Measurements from ENCODE around the gene SELENON.

Gene SELENON

GRCh38 chr1:25820247-25821111, 20.5 kb downstream of the SELENON start:
- Histone ChIP-seq H3K4me1 (ENCODE audit: control insufficient read depth, insufficient read depth, low read length) (peaks cover 20% of the 10 kb centered on the region), H3K9ac (ENCODE audit: low read length) (peak overlapping the region; percentile 89), H3K36me3 (ENCODE audit: control insufficient read depth, insufficient read depth, low read length) (no peaks in the 10 kb centered on the region), H3K27me3 (ENCODE audit: control insufficient read depth, insufficient read depth, low read length) (no peaks in the 10 kb centered on the region), H3K4me3 (ENCODE audit: low read length) (peak overlapping the region; percentile 97), H3K27ac (ENCODE audit: low read depth, low read length) (peak overlapping the region; percentile 89)

- Histone ChIP-seq H3K4me3 (ENCODE audit: low read length) (peak overlapping the region; percentile 97), H3K36me3 (ENCODE audit: control insufficient read depth, insufficient read depth, low read length) (peaks cover under 1% of the 10 kb centered on the region), H3K27me3 (ENCODE audit: control insufficient read depth, insufficient read depth, low read length) (no peaks in the 10 kb centered on the region), H3K27ac (ENCODE audit: low read depth, low read length) (no peak overlapping the region), H3K4me1 (ENCODE audit: control insufficient read depth, insufficient read depth, low read length) (peaks cover 20% of the 10 kb centered on the region), H3K9ac (ENCODE audit: low read length) (peak overlapping the region; percentile 89)
Observed at GRCh38 chr1:25821112-25821476, 21.1 kb downstream of the SELENON start.

GRCh38 chr1:25821630-25822091, 21.7 kb downstream of the SELENON start:
- Histone ChIP-seq H3K27me3 (ENCODE audit: control insufficient read depth, insufficient read depth, low read length) (no peaks in the 10 kb centered on the region), H3K36me3 (ENCODE audit: control insufficient read depth, insufficient read depth, low read length) (peaks cover 6% of the 10 kb centered on the region), H3K4me3 (ENCODE audit: low read length) (peak overlapping the region; percentile 5), H3K9ac (ENCODE audit: low read length) (no peak overlapping the region), H3K27ac (ENCODE audit: low read depth, low read length) (no peak overlapping the region), H3K4me1 (ENCODE audit: control insufficient read depth, insufficient read depth, low read length) (peaks cover 20% of the 10 kb centered on the region)

- Histone ChIP-seq H3K27ac (ENCODE audit: low read depth, low read length) (no peak overlapping the region), H3K9ac (ENCODE audit: low read length) (no peak overlapping the region)
Observed at GRCh38 chr1:25825605-25826004, 25.6 kb downstream of the SELENON start.

GRCh38 chr1:25826571-25826970, 26.6 kb downstream of the SELENON start:
- Histone ChIP-seq H3K9ac (ENCODE audit: low read length) (no peak overlapping the region), H3K4me1 (ENCODE audit: control insufficient read depth, insufficient read depth, low read length) (peaks cover 5% of the 10 kb centered on the region), H3K36me3 (ENCODE audit: control insufficient read depth, insufficient read depth, low read length) (peaks cover 33% of the 10 kb centered on the region)

More at GRCh38 chr1:25825605-25826004, 25.6 kb downstream of the SELENON start:
- H3K4me3 ChIP-seq (ENCODE audit: low read length), result no peak overlapping the region
- H3K4me1 ChIP-seq (ENCODE audit: control insufficient read depth, insufficient read depth, low read length), result peaks cover 11% of the 10 kb centered on the region
- H3K36me3 ChIP-seq (ENCODE audit: control insufficient read depth, insufficient read depth, low read length), result peaks cover 24% of the 10 kb centered on the region
- no peaks in the 10 kb centered on the region for H3K27me3 ChIP-seq (ENCODE audit: control insufficient read depth, insufficient read depth, low read length)

GRCh38 chr1:25828491-25828890, 28.5 kb downstream of the SELENON start:
- H3K4me1 ChIP-seq (ENCODE audit: control insufficient read depth, insufficient read depth, low read length), result no peaks in the 10 kb centered on the region
- H3K27ac ChIP-seq (ENCODE audit: low read depth, low read length), result no peak overlapping the region
- no peak overlapping the region for H3K4me3 ChIP-seq (ENCODE audit: low read length)
- no peak overlapping the region for H3K9ac ChIP-seq (ENCODE audit: low read length)
- peaks cover 50% of the 10 kb centered on the region for H3K36me3 ChIP-seq (ENCODE audit: control insufficient read depth, insufficient read depth, low read length)
- H3K27me3 ChIP-seq (ENCODE audit: control insufficient read depth, insufficient read depth, low read length), result no peaks in the 10 kb centered on the region

More at GRCh38 chr1:25826571-25826970, 26.6 kb downstream of the SELENON start:
- H3K27ac ChIP-seq (ENCODE audit: low read depth, low read length), result no peak overlapping the region
- no peaks in the 10 kb centered on the region for H3K27me3 ChIP-seq (ENCODE audit: control insufficient read depth, insufficient read depth, low read length)
- H3K4me3 ChIP-seq (ENCODE audit: low read length), result no peak overlapping the region

- Histone ChIP-seq H3K4me1 (ENCODE audit: control insufficient read depth, insufficient read depth, low read length) (no peaks in the 10 kb centered on the region), H3K36me3 (ENCODE audit: control insufficient read depth, insufficient read depth, low read length) (peaks cover 50% of the 10 kb centered on the region), H3K27me3 (ENCODE audit: control insufficient read depth, insufficient read depth, low read length) (no peaks in the 10 kb centered on the region), H3K9ac (ENCODE audit: low read length) (no peak overlapping the region), H3K4me3 (ENCODE audit: low read length) (no peak overlapping the region), H3K27ac (ENCODE audit: low read depth, low read length) (no peak overlapping the region)
Observed at GRCh38 chr1:25829046-25829445, 29.1 kb downstream of the SELENON start.

GRCh38 chr1:25831569-25832196, 31.7 kb downstream of the SELENON start:
- no peaks in the 10 kb centered on the region for H3K4me1 ChIP-seq (ENCODE audit: control insufficient read depth, insufficient read depth, low read length)
- H3K27ac ChIP-seq (ENCODE audit: low read depth, low read length), result no peak overlapping the region
- peaks cover 44% of the 10 kb centered on the region for H3K36me3 ChIP-seq (ENCODE audit: control insufficient read depth, insufficient read depth, low read length)
- H3K27me3 ChIP-seq (ENCODE audit: control insufficient read depth, insufficient read depth, low read length), result no peaks in the 10 kb centered on the region
- no peak overlapping the region for H3K4me3 ChIP-seq (ENCODE audit: low read length)
- no peak overlapping the region for H3K9ac ChIP-seq (ENCODE audit: low read length)

GRCh38 chr1:25832336-25833037, 32.5 kb downstream of the SELENON start:
- no peaks in the 10 kb centered on the region for H3K27me3 ChIP-seq (ENCODE audit: control insufficient read depth, insufficient read depth, low read length)
- peaks cover 42% of the 10 kb centered on the region for H3K36me3 ChIP-seq (ENCODE audit: control insufficient read depth, insufficient read depth, low read length)
- H3K4me3 ChIP-seq (ENCODE audit: low read length), result no peak overlapping the region
- no peak overlapping the region for H3K9ac ChIP-seq (ENCODE audit: low read length)
- no peaks in the 10 kb centered on the region for H3K4me1 ChIP-seq (ENCODE audit: control insufficient read depth, insufficient read depth, low read length)
- H3K27ac ChIP-seq (ENCODE audit: low read depth, low read length), result no peak overlapping the region

- peaks cover 42% of the 10 kb centered on the region for H3K36me3 ChIP-seq (ENCODE audit: control insufficient read depth, insufficient read depth, low read length)
- H3K27ac ChIP-seq (ENCODE audit: low read depth, low read length), result no peak overlapping the region
- no peaks in the 10 kb centered on the region for H3K27me3 ChIP-seq (ENCODE audit: control insufficient read depth, insufficient read depth, low read length)
- no peaks in the 10 kb centered on the region for H3K4me1 ChIP-seq (ENCODE audit: control insufficient read depth, insufficient read depth, low read length)
- no peak overlapping the region for H3K4me3 ChIP-seq (ENCODE audit: low read length)
- no peak overlapping the region for H3K9ac ChIP-seq (ENCODE audit: low read length)
Observed at GRCh38 chr1:25833158-25833557, 33.2 kb downstream of the SELENON start.

- no peaks in the 10 kb centered on the region for H3K4me1 ChIP-seq (ENCODE audit: control insufficient read depth, insufficient read depth, low read length)
- peaks cover 32% of the 10 kb centered on the region for H3K36me3 ChIP-seq (ENCODE audit: control insufficient read depth, insufficient read depth, low read length)
- H3K27me3 ChIP-seq (ENCODE audit: control insufficient read depth, insufficient read depth, low read length), result no peaks in the 10 kb centered on the region
- no peak overlapping the region for H3K4me3 ChIP-seq (ENCODE audit: low read length)
- H3K27ac ChIP-seq (ENCODE audit: low read depth, low read length), result no peak overlapping the region
- H3K9ac ChIP-seq (ENCODE audit: low read length), result no peak overlapping the region
Observed at GRCh38 chr1:25834894-25835293, 34.9 kb downstream of the SELENON start.

GRCh38 chr1:25836695-25837094, 36.7 kb downstream of the SELENON start:
- H3K27ac ChIP-seq (ENCODE audit: low read depth, low read length), result no peak overlapping the region
- no peaks in the 10 kb centered on the region for H3K4me1 ChIP-seq (ENCODE audit: control insufficient read depth, insufficient read depth, low read length)

More at GRCh38 chr1:25836695-25837094, 36.7 kb downstream of the SELENON start:
- Histone ChIP-seq H3K9ac (ENCODE audit: low read length) (no peak overlapping the region), H3K27me3 (ENCODE audit: control insufficient read depth, insufficient read depth, low read length) (no peaks in the 10 kb centered on the region), H3K4me3 (ENCODE audit: low read length) (no peak overlapping the region), H3K36me3 (ENCODE audit: control insufficient read depth, insufficient read depth, low read length) (peaks cover 16% of the 10 kb centered on the region)

All from rectal smooth muscle tissue (tissue), 1 donor.